IMR-90 (cell line): Measurements from ENCODE around the gene UNC13B. TPM values are rescaled to one million over a fixed set of nuclear protein-coding genes. Genes with fewer than 3 reads are reported as not detected.

ENCODE experiments used
- ATAC-seq: fragments of 200-7000 bp; cut with Tn5 transposase; 2 replicates; pipeline ENCODE4 v1.9.1; 2020; ENCODE audit warnings: low read depth, mild to moderate bottlenecking, moderate library complexity
- BruUV-seq: library from RNA; stranded (reverse); fragments of 400-500 nt; replicated peaks from 2 replicates; lab custom pipeline; 2021; lab: Mats Ljungman, UMichigan
- CTCF ChIA-PET: fragments of 300-600 bp; formaldehyde crosslinking; extraction: SDS; loops from one replicate; lab custom pipeline; 2021; ENCODE audit warnings: antibody characterized with exemption; lab: Yijun Ruan, JAX
- POLR2A ChIA-PET: fragments of 300-600 bp; sonication (Branson Sonifier 250); formaldehyde crosslinking; loops from one replicate; lab custom pipeline; 2022; ENCODE audit warnings: antibody characterized with exemption; ENCODE audit not compliant: unreplicated experiment; lab: Charles Lee
- DNase-seq: peaks from one replicate; pipeline ENCODE4 v3.0.0; 2013
- H2AFZ ChIP-seq: replicated peaks from 2 replicates; pipeline ENCODE3; 2013; ENCODE audit warnings: low read length, mild to moderate bottlenecking; ENCODE audit not compliant: poor library complexity
- H2AK5ac ChIP-seq: 2 replicates; pipeline ENCODE4 v1.6.1; 2013; ENCODE audit warnings: low read depth, low read length, inconsistent platforms
- H2AK9ac ChIP-seq: replicated peaks from 2 replicates; pipeline ENCODE3; 2013; ENCODE audit warnings: mild to moderate bottlenecking, low read depth, low read length, moderate library complexity; ENCODE audit not compliant: poor library complexity
- H2BK120ac ChIP-seq: 2 replicates; pipeline ENCODE4 v1.6.1; 2013; ENCODE audit warnings: low read depth, low read length, inconsistent platforms
- H2BK15ac ChIP-seq: 3 replicates; pipeline ENCODE4 v1.6.1; 2013; ENCODE audit warnings: low read depth, low read length, inconsistent platforms
- H2BK20ac ChIP-seq: 2 replicates; pipeline ENCODE4 v1.6.1; 2013; ENCODE audit warnings: low read depth, mild to moderate bottlenecking, inconsistent platforms, low read length, moderate library complexity
- H2BK5ac ChIP-seq: 2 replicates; pipeline ENCODE4 v1.6.1; 2013; ENCODE audit warnings: mild to moderate bottlenecking, low read depth, low read length, inconsistent platforms; ENCODE audit not compliant: poor library complexity, severe bottlenecking
- H3K14ac ChIP-seq: replicated peaks from 2 replicates; pipeline ENCODE4 v1.6.1; 2013; ENCODE audit warnings: low read depth, low read length, inconsistent platforms
- H3K18ac ChIP-seq: 2 replicates; pipeline ENCODE4 v1.6.1; 2013; ENCODE audit warnings: low read depth, low read length, control low read depth
- H3K23ac ChIP-seq: 2 replicates; pipeline ENCODE4 v1.6.1; 2013; ENCODE audit warnings: low read depth, low read length, inconsistent platforms
- H3K27ac ChIP-seq: 2 replicates; pipeline ENCODE4 v1.5.1; 2013; ENCODE audit warnings: mild to moderate bottlenecking, control low read depth, low read length; ENCODE audit not compliant: insufficient read depth
- H3K27me3 ChIP-seq: 2 replicates; pipeline ENCODE4 v1.6.1; 2013; ENCODE audit warnings: low read length; ENCODE audit not compliant: control insufficient read depth, insufficient read depth
- H3K36me3 ChIP-seq: 2 replicates; pipeline ENCODE4 v1.6.1; 2013; ENCODE audit warnings: low read length, mixed read lengths; ENCODE audit not compliant: control insufficient read depth, insufficient read depth
- H3K4ac ChIP-seq: 2 replicates; pipeline ENCODE4 v1.6.1; 2013; ENCODE audit warnings: low read depth, low read length, inconsistent platforms
- H3K4me1 ChIP-seq: 2 replicates; pipeline ENCODE4 v1.6.1; 2013; ENCODE audit warnings: low read length, mixed read lengths; ENCODE audit not compliant: control insufficient read depth, insufficient read depth
- H3K4me2 ChIP-seq: 2 replicates; pipeline ENCODE4 v1.6.1; 2013; ENCODE audit warnings: low read depth, mild to moderate bottlenecking, control low read depth, low read length, moderate library complexity
- H3K4me3 ChIP-seq: 2 replicates; pipeline ENCODE4 v1.5.1; 2013; ENCODE audit warnings: low read depth, mild to moderate bottlenecking, control low read depth, low read length, moderate library complexity; ENCODE audit not compliant: insufficient read depth
- H3K56ac ChIP-seq: 2 replicates; pipeline ENCODE4 v1.6.1; 2013; ENCODE audit warnings: low read length, inconsistent platforms; ENCODE audit not compliant: insufficient read depth; ENCODE audit errors: extremely low read depth
- H3K79me1 ChIP-seq, 2 experiments: 2 replicates each; pipeline ENCODE4 v1.6.1; 2013; ENCODE audit warnings: low read length in 2 of 2, inconsistent platforms in 1 of 2, low read depth in 1 of 2
- H3K9ac ChIP-seq: 2 replicates; pipeline ENCODE4 v1.6.1; 2013; ENCODE audit warnings: low read depth, low read length, control low read depth
- H3K9me1 ChIP-seq: 2 replicates; pipeline ENCODE4 v1.6.1; 2013; ENCODE audit warnings: low read length, inconsistent platforms; ENCODE audit not compliant: insufficient read depth
- H3K9me3 ChIP-seq: 2 replicates; pipeline ENCODE4 v1.6.1; 2013; ENCODE audit warnings: low read length; ENCODE audit not compliant: control insufficient read depth, insufficient read depth
- H4K20me1 ChIP-seq: 2 replicates; pipeline ENCODE4 v1.6.1; 2013; ENCODE audit warnings: low read length, inconsistent platforms; ENCODE audit not compliant: insufficient read depth
- H4K5ac ChIP-seq: 2 replicates; pipeline ENCODE4 v1.6.1; 2013; ENCODE audit warnings: mild to moderate bottlenecking, low read depth, low read length, control low read depth
- H4K8ac ChIP-seq, 2 experiments: 2 replicates each; pipeline ENCODE4 v1.6.1; 2013; ENCODE audit warnings: low read depth in 2 of 2, low read length in 2 of 2, control low read depth in 1 of 2, inconsistent platforms in 1 of 2
- H4K91ac ChIP-seq: 2 replicates; pipeline ENCODE4 v1.6.1; 2013; ENCODE audit warnings: low read depth, low read length, inconsistent platforms; ENCODE audit not compliant: insufficient read depth
- BHLHE40 ChIP-seq: fragments of 150-350 bp; IDR thresholded peaks from 2 replicates; pipeline ENCODE4 v1.6.1; 2016; ENCODE audit warnings: mild to moderate bottlenecking, low read depth, low read length
- CHD1 ChIP-seq: IDR thresholded peaks from 2 replicates; pipeline ENCODE4 v1.6.1; 2012; ENCODE audit warnings: low read depth, low read length, improper control_type of control experiment
- FOS ChIP-seq: fragments of 150-350 bp; IDR thresholded peaks from 2 replicates; pipeline ENCODE4 v1.6.1; 2016; ENCODE audit warnings: low read depth, low read length
- MAFK ChIP-seq: IDR thresholded peaks from 2 replicates; pipeline ENCODE4 v1.6.1; 2012; ENCODE audit warnings: low read depth, low read length, improper control_type of control experiment
- MAZ ChIP-seq: IDR thresholded peaks from 2 replicates; pipeline ENCODE4 v1.6.1; 2012; ENCODE audit warnings: low read depth, mild to moderate bottlenecking, low read length, improper control_type of control experiment, moderate library complexity, borderline replicate concordance
- MXI1 ChIP-seq: IDR thresholded peaks from 2 replicates; pipeline ENCODE4 v1.6.1; 2012; ENCODE audit warnings: low read depth, mild to moderate bottlenecking, low read length, moderate library complexity, borderline replicate concordance
- POLR2A ChIP-seq: IDR thresholded peaks from 2 replicates; pipeline ENCODE4 v1.6.1; 2012; ENCODE audit warnings: mild to moderate bottlenecking, low read depth, low read length
- RCOR1 ChIP-seq: IDR thresholded peaks from 2 replicates; pipeline ENCODE4 v1.6.1; 2012; ENCODE audit warnings: mild to moderate bottlenecking, low read length, improper control_type of control experiment; ENCODE audit not compliant: insufficient replicate concordance
- RFX5 ChIP-seq: IDR thresholded peaks from 2 replicates; pipeline ENCODE4 v1.8.0; 2012; ENCODE audit warnings: low read depth, mild to moderate bottlenecking, low read length, moderate library complexity
- USF2 ChIP-seq: fragments of 150-350 bp; IDR thresholded peaks from 2 replicates; pipeline ENCODE4 v1.6.1; 2017; ENCODE audit warnings: mild to moderate bottlenecking, antibody characterized with exemption, low read length, low read depth
- WGBS, 2 experiments: methylation state at CpG; one replicate each; pipeline versions ENCODE4 v1.1.5 to v1.1.7; 2013; ENCODE audit warnings: missing lambda C conversion rate in 2 of 2; ENCODE audit not compliant: insufficient read length in 1 of 2; ENCODE audit errors: extremely low coverage in 2 of 2; 5-methylcytosine and 5-hydroxymethylcytosine counted together
- dilution Hi-C: fragments of 300-500 bp; cut with HindIII; formaldehyde crosslinking; loops from one replicate; pipeline ENCODE4 v1.14.3; 2018; ENCODE audit warnings: low sequenced_read_pairs; ENCODE audit not compliant: unreplicated experiment
- in situ Hi-C: fragments of 300-500 bp; cut with MboI; formaldehyde crosslinking; loops from 3 replicates; pipeline ENCODE4 v1.14.3; 2019; ENCODE audit warnings: low sequenced_read_pairs, inconsistent platforms, mixed read lengths
- intact Hi-C: fragments of 100-400 bp; cut with micrococcal nuclease; formaldehyde crosslinking; loops from 2 replicates; pipeline ENCODE4 v1.10.0; 2022
- polyA plus RNA-seq, 3 experiments: library from polyadenylated mRNA; depleted of rRNA; stranded (reverse); fragments of >200 nt; gene quantifications; 2 replicates each; pipeline ENCODE4 v1.2.3, GENCODE V29; 2012; ENCODE audit warnings: low replicate concordance in 1 of 3
- total RNA-seq: library from RNA; depleted of rRNA; stranded (reverse); fragments of >200 nt; gene quantifications from 2 replicates; pipeline ENCODE4 v1.2.3, GENCODE V29; 2012

The UNC13B gene
- total and polyA plus RNA-seq, 2 of the 4 experiments (the other 2 are of a cell fraction) = 7.5 to 14.3 TPM

- ChIA-PET POLR2A (no interaction called here), CTCF (interaction anchor here (0.6 to 1.6 kb wide), 4 partner anchors 9 to 156 kb away, joined by 3 to 7 read pairs (median 4); no protein-coding TSS in a partner anchor)
- no peak overlapping the region for H3K18ac ChIP-seq
- no CpG with 5 or more reads among the region's 1 CpG for WGBS, 2 experiments
- no peaks in the 10 kb centered on the region for H3K9me1 ChIP-seq
- H2AFZ ChIP-seq = no peak overlapping the region
- H4K8ac ChIP-seq = no peak overlapping the region
- H2BK5ac ChIP-seq = no peak overlapping the region
- H2BK120ac ChIP-seq = no peak overlapping the region
- no peak overlapping the region for H3K23ac ChIP-seq
- no peak overlapping the region for H3K4me2 ChIP-seq
- H3K79me1 ChIP-seq = no peaks in the 10 kb centered on the region
- no peak overlapping the region for H2BK20ac ChIP-seq
- H2AK5ac ChIP-seq = no peak overlapping the region
- BruUV-seq = no TSS peak
- no peak overlapping the region for H2BK15ac ChIP-seq
- TF ChIP-seq MAFK = no peak
- no peak for TF ChIP-seq RFX5
- no peak for TF ChIP-seq RCOR1
- TF ChIP-seq MAZ = no peak
- no peak for TF ChIP-seq CHD1
- TF ChIP-seq USF2 = no peak
- no peak for TF ChIP-seq POLR2A
- TF ChIP-seq BHLHE40 = no peak
- TF ChIP-seq FOS = no peak
- no peak for TF ChIP-seq MXI1
- dilution Hi-C loops = no loop called here
- intact Hi-C loops = no loop called here
- H3K4ac ChIP-seq = no peak overlapping the region
- ATAC-seq (no peak), DNase-seq (no peak)
- no peak overlapping the region for H3K9ac ChIP-seq
- no peaks in the 10 kb centered on the region for H3K9me3 ChIP-seq
- no peak overlapping the region for H3K14ac ChIP-seq
- in situ Hi-C loops = no loop called here
- H3K36me3 ChIP-seq = no peaks in the 10 kb centered on the region
- H3K27me3 ChIP-seq = no peaks in the 10 kb centered on the region; the same call in 1 of the 2 replicates
- H2AK9ac ChIP-seq = no peak overlapping the region
- H3K56ac ChIP-seq = no peak overlapping the region
- no peak overlapping the region for H3K4me3 ChIP-seq
- no peak overlapping the region for H3K27ac ChIP-seq
- H4K91ac ChIP-seq = no peak overlapping the region
- no peak overlapping the region for H4K5ac ChIP-seq
- H3K4me1 ChIP-seq = no peaks in the 10 kb centered on the region
- no peaks in the 10 kb centered on the region for H4K20me1 ChIP-seq
Measured at GRCh38 chr9:35414889-35415288, 253.1 kb downstream of the UNC13B start.
